HAP-1 (cell line): ENCODE results near the gene TCF3.
A peak's percentile ranks its signal among the peaks of the same experiment; 100 is the strongest.

ENCODE experiments used
- DNase-seq, 2 experiments: peaks; one replicate each; pipeline ENCODE4 v3.0.0-alpha.2; 2016 to 2020; ENCODE audit warnings: low spot score in 2 of 2
- H3K27me3 ChIP-seq: fragments of 250-450 bp; sonication (Bioruptor Pico); 2 replicates; pipeline ENCODE4 v1.5.1; 2020; ENCODE audit warnings: low read depth, mild to moderate bottlenecking, moderate library complexity
- H3K36me3 ChIP-seq: fragments of 250-450 bp; sonication (Bioruptor Pico); replicated peaks from 2 replicates; pipeline ENCODE4 v1.5.1; 2020; ENCODE audit warnings: mild to moderate bottlenecking
- H3K4me1 ChIP-seq: fragments of 250-450 bp; sonication (Bioruptor Pico); 2 replicates; pipeline ENCODE4 v1.5.1; 2020; ENCODE audit warnings: mild to moderate bottlenecking
- H3K4me3 ChIP-seq: fragments of 250-450 bp; sonication (Bioruptor Pico); 2 replicates; pipeline ENCODE4 v1.5.1; 2020; ENCODE audit warnings: mild to moderate bottlenecking, moderate library complexity
- H3K9me3 ChIP-seq: fragments of 250-450 bp; sonication (Bioruptor Pico); 2 replicates; pipeline ENCODE4 v1.5.1; 2020; ENCODE audit warnings: mild to moderate bottlenecking, moderate library complexity
- in situ Hi-C: fragments of 300-500 bp; cut with MboI; formaldehyde crosslinking; loops from 3 replicates; pipeline ENCODE4 v1.14.3; 2020; ENCODE audit warnings: low sequenced_read_pairs, inconsistent platforms, mixed read lengths

TCF3 gene

GRCh38 chr19:1566392-1567115 is 85.9 kb downstream of the TCF3 start:
- no peaks in the 10 kb centered on the region for H3K9me3 ChIP-seq
- peak overlapping the region; percentile 70 for H3K4me3 ChIP-seq
- peak; percentile 72 to 82 for DNase-seq
- H3K36me3 ChIP-seq: peaks cover 2% of the 10 kb centered on the region
- in situ Hi-C loops: no loop called here
- H3K4me1 ChIP-seq: no peaks in the 10 kb centered on the region
- H3K27me3 ChIP-seq: no peaks in the 10 kb centered on the region

- in situ Hi-C loops: no loop called here
- Histone ChIP-seq H3K36me3 (peaks cover 2% of the 10 kb centered on the region), H3K4me3 (no peak overlapping the region), H3K9me3 (no peaks in the 10 kb centered on the region), H3K27me3 (no peaks in the 10 kb centered on the region), H3K4me1 (no peaks in the 10 kb centered on the region)
- DNase-seq: no peak
These were observed 89.2 kb downstream of the TCF3 start for GRCh38 chr19:1563251-1563650.

- in situ Hi-C loops: no loop called here
- DNase-seq: no peak
- Histone ChIP-seq H3K36me3 (peaks cover 8% of the 10 kb centered on the region), H3K4me3 (no peak overlapping the region), H3K9me3 (no peaks in the 10 kb centered on the region), H3K4me1 (no peaks in the 10 kb centered on the region), H3K27me3 (no peaks in the 10 kb centered on the region)
These were observed 91.1 kb downstream of the TCF3 start for GRCh38 chr19:1561236-1561842.

- peaks cover 8% of the 10 kb centered on the region for H3K36me3 ChIP-seq
- no peaks in the 10 kb centered on the region for H3K9me3 ChIP-seq
- H3K4me1 ChIP-seq: no peaks in the 10 kb centered on the region
- no peak for DNase-seq
- no peak overlapping the region for H3K4me3 ChIP-seq
- H3K27me3 ChIP-seq: no peaks in the 10 kb centered on the region
- in situ Hi-C loops: no loop called here
These were observed 92.0 kb downstream of the TCF3 start for GRCh38 chr19:1560286-1560882.
